HFFc6 (cell line): ENCODE measurements around the gene BACE2. TPM values are rescaled to one million over a fixed set of nuclear protein-coding genes. Genes with fewer than 3 reads are reported as not detected.

Experiments used
- DNase-seq: peaks from one replicate; pipeline ENCODE4 v3.0.0-alpha.2; 2018
- H3K27ac Mint-ChIP-seq: 2 replicates; pipeline ENCODE4 v1.8.0; 2020; ENCODE audit warnings: mild to moderate bottlenecking, mixed read lengths
- H3K27me3 Mint-ChIP-seq: 2 replicates; pipeline ENCODE4 v1.8.0; 2021; ENCODE audit warnings: mild to moderate bottlenecking, moderate library complexity, mixed read lengths; ENCODE audit not compliant: insufficient read depth
- H3K36me3 Mint-ChIP-seq: 2 replicates; pipeline ENCODE4 v1.8.0; 2021; ENCODE audit warnings: low read depth, mixed read lengths
- H3K4me1 Mint-ChIP-seq: 2 replicates; pipeline ENCODE4 v1.8.0; 2020; ENCODE audit warnings: low read depth, mixed read lengths
- H3K4me3 Mint-ChIP-seq: 2 replicates; pipeline ENCODE4 v1.8.0; 2020; ENCODE audit warnings: mild to moderate bottlenecking, moderate library complexity, mixed read lengths
- H3K9me3 Mint-ChIP-seq: 2 replicates; pipeline ENCODE4 v1.8.0; 2020; ENCODE audit warnings: mild to moderate bottlenecking, mixed read lengths
- total RNA-seq, 6 experiments: library from RNA; stranded (reverse); fragmentation: NEBNext Ultra II Directional; extraction: Animal tissue kit (Norgen Biotek cat#: 25700); gene quantifications; 2 replicates in 1 of 6; 3 replicates in 5 of 6; pipeline ENCODE4 v1.2.3, GENCODE V29; 2021
- TF ChIP-seq, protein P1 (sequence below): fragments of 200-600 bp; sonication (generic); IDR thresholded peaks from 2 replicates; pipeline ENCODE4 v1.5.0; 2021; ENCODE audit warnings: antibody characterized with exemption, mild to moderate bottlenecking

BACE2 gene
- total RNA-seq, 6 experiments from 2014 or later = 2.8 to 13.2 (median 3.8) TPM

DNA sequence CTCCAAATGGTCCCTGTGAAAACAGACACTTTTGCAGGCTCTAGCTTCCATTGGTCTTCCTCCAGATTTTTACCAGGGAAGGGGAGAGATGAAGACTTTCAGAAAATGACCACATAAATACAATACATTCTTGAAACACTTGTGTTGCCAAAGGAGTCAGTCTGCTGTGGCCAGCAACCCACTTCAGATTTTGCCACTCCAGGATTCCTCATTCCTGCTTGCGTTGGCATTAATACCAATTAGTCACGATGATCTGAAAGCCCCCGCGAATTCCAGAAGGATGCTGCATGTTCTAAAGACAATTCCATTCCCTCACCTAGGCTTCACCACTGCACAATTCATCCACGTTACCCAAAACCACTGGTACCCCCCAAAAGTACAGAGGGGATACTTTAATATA, 7.9 kb upstream of the BACE2 start:
- H3K4me3 Mint-ChIP-seq = no peak overlapping the region
- H3K9me3 Mint-ChIP-seq = peaks cover 9% of the 10 kb centered on the region
- H3K27ac Mint-ChIP-seq = no peak overlapping the region
- H3K4me1 Mint-ChIP-seq = no peaks in the 10 kb centered on the region
- DNase-seq = no peak
- TF ChIP-seq, protein P1, sequence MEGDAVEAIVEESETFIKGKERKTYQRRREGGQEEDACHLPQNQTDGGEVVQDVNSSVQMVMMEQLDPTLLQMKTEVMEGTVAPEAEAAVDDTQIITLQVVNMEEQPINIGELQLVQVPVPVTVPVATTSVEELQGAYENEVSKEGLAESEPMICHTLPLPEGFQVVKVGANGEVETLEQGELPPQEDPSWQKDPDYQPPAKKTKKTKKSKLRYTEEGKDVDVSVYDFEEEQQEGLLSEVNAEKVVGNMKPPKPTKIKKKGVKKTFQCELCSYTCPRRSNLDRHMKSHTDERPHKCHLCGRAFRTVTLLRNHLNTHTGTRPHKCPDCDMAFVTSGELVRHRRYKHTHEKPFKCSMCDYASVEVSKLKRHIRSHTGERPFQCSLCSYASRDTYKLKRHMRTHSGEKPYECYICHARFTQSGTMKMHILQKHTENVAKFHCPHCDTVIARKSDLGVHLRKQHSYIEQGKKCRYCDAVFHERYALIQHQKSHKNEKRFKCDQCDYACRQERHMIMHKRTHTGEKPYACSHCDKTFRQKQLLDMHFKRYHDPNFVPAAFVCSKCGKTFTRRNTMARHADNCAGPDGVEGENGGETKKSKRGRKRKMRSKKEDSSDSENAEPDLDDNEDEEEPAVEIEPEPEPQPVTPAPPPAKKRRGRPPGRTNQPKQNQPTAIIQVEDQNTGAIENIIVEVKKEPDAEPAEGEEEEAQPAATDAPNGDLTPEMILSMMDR = no peak
- peaks cover 18% of the 10 kb centered on the region for H3K27me3 Mint-ChIP-seq
- H3K36me3 Mint-ChIP-seq = no peaks in the 10 kb centered on the region

DNA sequence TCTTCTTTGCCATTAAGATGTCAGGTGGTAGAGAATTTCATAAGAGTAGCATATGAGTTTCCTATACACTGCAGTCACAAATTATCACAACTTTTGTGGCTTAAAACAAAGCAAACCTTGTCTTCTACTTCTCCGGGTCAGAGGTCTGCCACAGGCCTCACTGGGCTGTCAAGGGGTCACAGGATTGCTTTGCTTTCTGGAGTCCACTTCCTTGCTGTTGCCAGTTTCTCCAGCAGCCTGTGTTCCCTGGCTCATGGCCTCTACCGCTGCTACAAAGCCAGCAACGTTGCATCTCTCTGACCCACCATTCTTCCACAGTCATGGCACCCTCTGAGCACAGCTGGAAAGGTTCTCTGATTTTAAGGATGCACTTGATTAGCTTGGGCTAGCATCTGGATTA, 6.5 kb upstream of the BACE2 start:
- H3K4me1 Mint-ChIP-seq = peaks cover 4% of the 10 kb centered on the region; the same call in 1 of the 2 replicates
- H3K27me3 Mint-ChIP-seq = peaks cover 21% of the 10 kb centered on the region
- H3K27ac Mint-ChIP-seq = no peak overlapping the region
- peaks cover 9% of the 10 kb centered on the region for H3K9me3 Mint-ChIP-seq
- no peak overlapping the region for H3K4me3 Mint-ChIP-seq
- TF ChIP-seq, protein P1 = no peak
- DNase-seq = no peak
- H3K36me3 Mint-ChIP-seq = no peaks in the 10 kb centered on the region

- no peak overlapping the region for H3K4me3 Mint-ChIP-seq
- H3K36me3 Mint-ChIP-seq = no peaks in the 10 kb centered on the region
- TF ChIP-seq, protein P1 = no peak
- H3K9me3 Mint-ChIP-seq = peaks cover 9% of the 10 kb centered on the region
- peaks cover 4% of the 10 kb centered on the region; the same call in 1 of the 2 replicates for H3K4me1 Mint-ChIP-seq
- peaks cover 21% of the 10 kb centered on the region for H3K27me3 Mint-ChIP-seq
- H3K27ac Mint-ChIP-seq = no peak overlapping the region
- DNase-seq = no peak
Observed at GRCh38 chr21:41162096-41162495, 5.9 kb upstream of the BACE2 start.

- no peaks in the 10 kb centered on the region for H3K36me3 Mint-ChIP-seq
- TF ChIP-seq, protein P1 = no peak
- H3K9me3 Mint-ChIP-seq = peaks cover 9% of the 10 kb centered on the region
- no peak for DNase-seq
- H3K27ac Mint-ChIP-seq = no peak overlapping the region
- peaks cover 4% of the 10 kb centered on the region; the same call in 1 of the 2 replicates for H3K4me1 Mint-ChIP-seq
- no peak overlapping the region for H3K4me3 Mint-ChIP-seq
- peaks cover 21% of the 10 kb centered on the region for H3K27me3 Mint-ChIP-seq
Observed at GRCh38 chr21:41163091-41163490, 4.9 kb upstream of the BACE2 start.

DNA sequence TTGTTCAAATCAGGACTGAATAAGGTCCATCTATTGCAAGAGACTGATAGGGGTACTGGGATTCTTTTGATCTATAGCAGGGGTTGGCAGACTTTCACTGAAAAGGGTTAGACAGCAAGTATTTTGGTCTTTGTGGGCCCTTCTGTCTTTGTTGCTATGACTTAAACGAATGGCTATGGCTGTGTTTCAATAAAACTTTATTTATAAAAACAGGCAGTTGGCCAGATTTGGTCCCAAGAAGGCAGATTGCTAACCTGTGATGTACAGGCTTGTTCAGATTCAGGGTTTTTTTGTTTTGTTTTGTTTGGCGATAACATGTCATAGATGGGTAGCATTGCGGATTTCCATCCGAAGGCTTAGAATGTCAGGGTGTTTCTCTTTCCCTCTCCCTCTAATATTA, 3.9 kb upstream of the BACE2 start:
- Mint-ChIP-seq H3K4me1 (peaks cover 5% of the 10 kb centered on the region), H3K36me3 (no peaks in the 10 kb centered on the region), H3K27ac (no peak overlapping the region), H3K27me3 (peaks cover 12% of the 10 kb centered on the region), H3K4me3 (no peak overlapping the region), H3K9me3 (no peaks in the 10 kb centered on the region)
- no peak for DNase-seq
- TF ChIP-seq, protein P1 = no peak
